K562 (cell line): ENCODE data around the gene PRKAG2. TPM values are rescaled to one million over a fixed set of nuclear protein-coding genes. Genes with fewer than 3 reads are reported as not detected.
A peak's percentile ranks its signal among the peaks of the same experiment; 100 is the strongest.

Experiments used
- ATAC-seq: fragments of 200-7000 bp; cut with Tn5 transposase; 3 replicates; pipeline ENCODE4 v1.9.1; 2020; ENCODE audit warnings: moderate library complexity
- BruUV-seq: library from RNA; stranded (reverse); fragments of 400-500 nt; replicated peaks from 2 replicates; lab custom pipeline; 2021; lab: Mats Ljungman, UMichigan
- CTCF ChIA-PET: fragments of 300-600 bp; formaldehyde crosslinking; extraction: SDS; loops from one replicate; lab custom pipeline; 2021; ENCODE audit warnings: low intra/inter-chr PET ratio; lab: Yijun Ruan, JAX
- POLR2A ChIA-PET: fragments of 300-600, 350-650 bp; sonication (Branson Sonifier 250); formaldehyde crosslinking; extraction: SDS; loops from one replicate; lab custom pipeline; 2021; ENCODE audit warnings: antibody characterized with exemption, inconsistent platforms; lab: Yijun Ruan, JAX
- DNase-seq, 4 experiments: peaks; one replicate each; pipeline versions ENCODE4 v3.0.0 to v3.0.0-alpha.2; 2011 to 2018; ENCODE audit warnings: low spot score in 3 of 4, mixed read lengths in 3 of 4; ENCODE audit errors: extremely low read depth in 1 of 4
- FAIRE-seq: peaks from 2 replicates; lab custom pipeline; 2011; peaks lifted over from hg19 to GRCh38; lab: Jason Lieb, UNC
- H2AFZ ChIP-seq: 2 replicates; pipeline ENCODE4 v1.6.0; 2011; ENCODE audit warnings: low read depth, low read length, control low read depth, inconsistent platforms
- H3K27ac ChIP-seq: fragments of 200-600 bp; 3 replicates; pipeline ENCODE4 v1.8.0; 2011; ENCODE audit warnings: low read depth, mild to moderate bottlenecking, control low read depth, inconsistent platforms, low read length, moderate library complexity, mixed read lengths; ENCODE audit errors: extremely low read depth
- H3K27me3 ChIP-seq, 2 experiments: fragments of 300-600 bp in 1 of 2; 2 replicates in 1 of 2; 3 replicates in 1 of 2; pipeline versions ENCODE4 v1.6.0 to v1.8.0; 2011; ENCODE audit warnings: inconsistent platforms in 2 of 2, low read length in 2 of 2, mild to moderate bottlenecking in 1 of 2, mixed read lengths in 1 of 2, moderate library complexity in 1 of 2; ENCODE audit not compliant: control insufficient read depth in 2 of 2, insufficient read depth in 2 of 2
- H3K36me3 ChIP-seq: fragments of 300-600 bp; 3 replicates; pipeline ENCODE4 v1.8.0; 2011; ENCODE audit warnings: mild to moderate bottlenecking, low read length, inconsistent platforms; ENCODE audit not compliant: control insufficient read depth, insufficient read depth
- H3K4me1 ChIP-seq, 2 experiments: fragments of 200-600 bp in 1 of 2; replicated peaks in 1 of 2; 2 replicates in 1 of 2; 3 replicates in 1 of 2; pipeline versions ENCODE4 v1.5.1 to v1.8.0; 2011; ENCODE audit warnings: inconsistent platforms in 2 of 2, low read length in 2 of 2, mild to moderate bottlenecking in 1 of 2, mixed read lengths in 1 of 2, moderate library complexity in 1 of 2; ENCODE audit not compliant: control insufficient read depth in 2 of 2, insufficient read depth in 2 of 2
- H3K4me2 ChIP-seq: 2 replicates; pipeline ENCODE4 v1.6.1; 2011; ENCODE audit warnings: low read length, control low read depth, inconsistent platforms, mixed read lengths; ENCODE audit not compliant: insufficient read depth
- H3K4me3 ChIP-seq: fragments of 200-600 bp; sonication (generic), shearing (Covaris generic); 2 replicates; pipeline ENCODE4 v1.5.1; 2016; ENCODE audit warnings: control low read depth, inconsistent platforms
- H3K79me2 ChIP-seq: fragments of 200-600 bp; 3 replicates; pipeline ENCODE4 v1.8.0; 2011; ENCODE audit warnings: low read length, inconsistent platforms; ENCODE audit not compliant: control insufficient read depth, insufficient read depth
- H3K9ac ChIP-seq, 2 experiments: 2 replicates each; pipeline versions ENCODE4 v1.6.0 to v1.6.1; 2011; ENCODE audit warnings: low read depth in 2 of 2, low read length in 2 of 2, control low read depth in 1 of 2, inconsistent platforms in 1 of 2, mild to moderate bottlenecking in 1 of 2, mixed read lengths in 1 of 2; ENCODE audit not compliant: insufficient read depth in 1 of 2
- H3K9me1 ChIP-seq: one replicate; pipeline ENCODE4 v1.6.0; 2011; ENCODE audit warnings: inconsistent platforms, mild to moderate bottlenecking, low read length, moderate library complexity; ENCODE audit not compliant: control insufficient read depth, insufficient read depth
- H3K9me3 ChIP-seq: replicated peaks from 2 replicates; pipeline ENCODE4 v1.5.1; 2011; ENCODE audit warnings: low read depth, low read length, inconsistent platforms; ENCODE audit not compliant: control insufficient read depth, insufficient read depth
- H4K20me1 ChIP-seq: replicated peaks from 2 replicates; pipeline ENCODE4 v1.6.1; 2011; ENCODE audit warnings: low read length, inconsistent platforms, mixed read lengths; ENCODE audit not compliant: control insufficient read depth, insufficient read depth
- MXI1 ChIP-seq: IDR thresholded peaks from 2 replicates; pipeline ENCODE4 v1.6.1; 2011; ENCODE audit warnings: low read depth, mild to moderate bottlenecking, improper control_type of control experiment, low read length
- PRMT5 ChIP-seq: sonication (generic); formaldehyde crosslinking; IDR thresholded peaks from 2 replicates; pipeline ENCODE4 v1.5.0; 2020; ENCODE audit warnings: missing genetic modification reagents
- RAD21 ChIP-seq, 2 experiments: fragments of 250-450 bp in 1 of 2; fragments of 450-650 bp in 1 of 2; sonication (Bioruptor Pico) in 1 of 2; formaldehyde crosslinking in 1 of 2; IDR thresholded peaks in 1 of 2; conservative IDR thresholded peaks in 1 of 2; 2 replicates each; pipeline versions ENCODE4 v1.4.0 to v1.8.0; 2020 to 2022; ENCODE audit warnings: mild to moderate bottlenecking in 2 of 2, moderate library complexity in 1 of 2
- SMARCB1 ChIP-seq: IDR thresholded peaks from 2 replicates; pipeline ENCODE4 v1.6.1; 2011; ENCODE audit warnings: improper control_type of control experiment, low read depth; ENCODE audit not compliant: insufficient read length
- TCF3 ChIP-seq: sonication (generic); formaldehyde crosslinking; IDR thresholded peaks from 2 replicates; pipeline ENCODE4 v1.4.0; 2020; ENCODE audit warnings: mild to moderate bottlenecking, missing genetic modification reagents
- ZFX ChIP-seq: sonication (generic); formaldehyde crosslinking; IDR thresholded peaks from 2 replicates; pipeline ENCODE4 v1.8.0; 2022; ENCODE audit warnings: mild to moderate bottlenecking, missing genetic modification reagents, moderate library complexity
- WGBS: fragments of 100-300 bp; shearing (Covaris generic); methylation state at CpG from one replicate; pipeline ENCODE4 v1.1.6; 2016; ENCODE audit warnings: low coverage, mixed read lengths; ENCODE audit not compliant: insufficient coverage; ENCODE audit errors: missing lambda C conversion rate; 5-methylcytosine and 5-hydroxymethylcytosine counted together
- in situ Hi-C: fragments of 300-500 bp; cut with MboI; formaldehyde crosslinking; loops from 4 replicates; pipeline ENCODE4 v1.15.0; 2018; ENCODE audit warnings: inconsistent platforms, mixed read lengths
- intact Hi-C: fragments of 100-400 bp; cut with micrococcal nuclease; formaldehyde crosslinking; loops from 2 replicates; pipeline ENCODE4 v1.14.2; 2022
- polyA plus RNA-seq, 8 experiments: library from polyadenylated mRNA; depleted of rRNA in 4 of 8; stranded (reverse) in 5 of 8; unstranded in 3 of 8; fragments of >200 nt; fragmentation: Nextera tagmentation in 2 of 8; fragmentation: Illumina TruSeq in 1 of 8; extraction: Ambion mirVana in 2 of 8; extraction: Trizol in 1 of 8; gene quantifications; 2 replicates each; pipeline versions ENCODE4 v1.2.1 to v1.2.3, GENCODE V29; 2011 to 2014; ENCODE audit warnings: inconsistent platforms in 1 of 8, missing spikeins in 1 of 8
- total RNA-seq, 7 experiments: library from RNA; depleted of rRNA in 6 of 7; stranded (reverse); fragments of >200 nt in 6 of 7; fragmentation: Illumina TruSeq in 2 of 7; extraction: Trizol in 2 of 7; gene quantifications; 2 replicates each; pipeline versions ENCODE4 v1.2.1 to v1.2.3, GENCODE V29; 2011 to 2021; ENCODE audit warnings: low replicate concordance in 1 of 7
- TF ChIP-seq, protein P1 (sequence below), 3 experiments: IDR thresholded peaks in 2 of 3; conservative IDR thresholded peaks in 1 of 3; 2 replicates each; pipeline ENCODE4 v1.5.1; 2011 to 2012; ENCODE audit warnings: low read length in 3 of 3, mild to moderate bottlenecking in 3 of 3, control low read depth in 2 of 3, improper control_type of control experiment in 1 of 3, inconsistent platforms in 1 of 3, low read depth in 1 of 3, mixed read lengths in 1 of 3, moderate library complexity in 1 of 3; ENCODE audit not compliant: insufficient read depth in 2 of 3
- TF ChIP-seq, protein P2 (sequence below): sonication (generic); formaldehyde crosslinking; IDR thresholded peaks from 2 replicates; pipeline ENCODE4 v1.8.0; 2022; ENCODE audit warnings: missing genetic modification reagents, mild to moderate bottlenecking, moderate library complexity, borderline replicate concordance

The PRKAG2 gene
- total and polyA plus RNA-seq, 9 of the 15 experiments (the other 6 are each of a cell fraction or from before 2014, with no cell fraction given) = 0.99 to 5.6 (median 3.3) TPM

GRCh38 chr7:151864081-151864480 lies 12.8 kb downstream of the PRKAG2 start:
- H3K79me2 ChIP-seq = no peaks in the 10 kb centered on the region
- no peak overlapping the region for H2AFZ ChIP-seq
- H3K4me2 ChIP-seq = no peak overlapping the region
- no peak overlapping the region for H3K27ac ChIP-seq
- ATAC-seq = peak; percentile 60
- POLR2A ChIA-PET = interaction anchor here (0.7 to 0.8 kb wide), 2 partner anchors 21 to 53 kb away, joined by 4 read pairs; no protein-coding TSS in a partner anchor
- peaks cover 62 to 95% of the 10 kb centered on the region in 2 experiments for H3K27me3 ChIP-seq
- intact Hi-C loops = no loop called here
- 1% methylated on average over 10 of the region's 10 CpGs for WGBS
- no peaks in the 10 kb centered on the region for H3K9me1 ChIP-seq
- BruUV-seq = no TSS peak
- H3K36me3 ChIP-seq = no peaks in the 10 kb centered on the region
- TF ChIP-seq, protein P1, sequence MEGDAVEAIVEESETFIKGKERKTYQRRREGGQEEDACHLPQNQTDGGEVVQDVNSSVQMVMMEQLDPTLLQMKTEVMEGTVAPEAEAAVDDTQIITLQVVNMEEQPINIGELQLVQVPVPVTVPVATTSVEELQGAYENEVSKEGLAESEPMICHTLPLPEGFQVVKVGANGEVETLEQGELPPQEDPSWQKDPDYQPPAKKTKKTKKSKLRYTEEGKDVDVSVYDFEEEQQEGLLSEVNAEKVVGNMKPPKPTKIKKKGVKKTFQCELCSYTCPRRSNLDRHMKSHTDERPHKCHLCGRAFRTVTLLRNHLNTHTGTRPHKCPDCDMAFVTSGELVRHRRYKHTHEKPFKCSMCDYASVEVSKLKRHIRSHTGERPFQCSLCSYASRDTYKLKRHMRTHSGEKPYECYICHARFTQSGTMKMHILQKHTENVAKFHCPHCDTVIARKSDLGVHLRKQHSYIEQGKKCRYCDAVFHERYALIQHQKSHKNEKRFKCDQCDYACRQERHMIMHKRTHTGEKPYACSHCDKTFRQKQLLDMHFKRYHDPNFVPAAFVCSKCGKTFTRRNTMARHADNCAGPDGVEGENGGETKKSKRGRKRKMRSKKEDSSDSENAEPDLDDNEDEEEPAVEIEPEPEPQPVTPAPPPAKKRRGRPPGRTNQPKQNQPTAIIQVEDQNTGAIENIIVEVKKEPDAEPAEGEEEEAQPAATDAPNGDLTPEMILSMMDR (IDR thresholded peaks at IDR 0.05 in 2 of 3, conservative IDR thresholded peaks at IDR 0.05 in 1 of 3; ENCODE audit: insufficient read depth in 2 of 3, low read depth in 1 of 3, low read length in 3 of 3) = peak; percentile 24 to 37 (median 27); a peak in 3 of 6 replicates
- TF ChIP-seq PRMT5 (CRISPR knock-in tag) (no peak), TCF3 (CRISPR knock-in tag) (no peak), ZFX (CRISPR knock-in tag) (no peak), SMARCB1 (no peak), RAD21 (CRISPR knock-in tag; conservative IDR thresholded peaks at IDR 0.05 in 1 of 2, IDR thresholded peaks at IDR 0.05 in 1 of 2) (peak in 1 of 2 experiments; percentile 34; a peak in 2 of 4 replicates), MXI1 (no peak)
- TF ChIP-seq, protein P2, sequence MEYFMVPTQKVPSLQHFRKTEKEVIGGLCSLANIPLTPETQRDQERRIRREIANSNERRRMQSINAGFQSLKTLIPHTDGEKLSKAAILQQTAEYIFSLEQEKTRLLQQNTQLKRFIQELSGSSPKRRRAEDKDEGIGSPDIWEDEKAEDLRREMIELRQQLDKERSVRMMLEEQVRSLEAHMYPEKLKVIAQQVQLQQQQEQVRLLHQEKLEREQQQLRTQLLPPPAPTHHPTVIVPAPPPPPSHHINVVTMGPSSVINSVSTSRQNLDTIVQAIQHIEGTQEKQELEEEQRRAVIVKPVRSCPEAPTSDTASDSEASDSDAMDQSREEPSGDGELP = 0 out of 2 replicates have a peak, but pooled peaks have one; percentile 20
- TF ChIP-seq, all 486 proteins: peak for 3
- Histone ChIP-seq H3K9ac (no peak overlapping the region), H3K4me1 (no peaks in the 10 kb centered on the region; a peak in 1 of 5 replicates), H3K9me3 (no peaks in the 10 kb centered on the region), H4K20me1 (peaks cover 3% of the 10 kb centered on the region; the same call in 1 of the 2 replicates), H3K4me3 (no peak overlapping the region)
- DNase-seq = no peak
- in situ Hi-C loops = no loop called here
- CTCF ChIA-PET = interaction anchor here (0.6 kb wide), 1 partner anchor 173 kb away, joined by 4 read pairs; no protein-coding TSS in a partner anchor
- no peak for FAIRE-seq
